ENCODE data around the gene NKAPL. TPM values are rescaled to one million over a fixed set of nuclear protein-coding genes. Genes with fewer than 3 reads are reported as not detected.

NKAPL gene
- polyA plus RNA-seq, 1 experiment, result 0.52 TPM

- Histone ChIP-seq H3K4me3 (ENCODE audit: low read depth, low read length) (peak within 1 kb of the TSS; percentile 86), H3K27me3 (ENCODE audit: control insufficient read depth, insufficient read depth, low read length) (no peaks in the 10 kb centered on the region), H3K9me3 (ENCODE audit: control insufficient read depth, insufficient read depth, low read length) (no peaks in the 10 kb centered on the region), H3K27ac (ENCODE audit: low read depth, low read length) (peak within 1 kb of the TSS; percentile 57)
- POLR2A ChIA-PET, result interaction anchor here (0.6 to 1.3 kb wide), 10 partner anchors 13 to 1793 kb away, joined by 3 to 10 read pairs (median 5); partner anchors contain the start of genes ZKSCAN3, ZKSCAN4, ZKSCAN8 and ZSCAN26
- DNase-seq (ENCODE audit: low read depth, low spot score), result peak; percentile 44
- no peak for TF ChIP-seq CTCF (IDR thresholded peaks at IDR 0.05; ENCODE audit: low read depth, low read length)
- CTCF ChIA-PET, result interaction anchor here (0.8 to 1.2 kb wide), 5 partner anchors 9 to 75 kb away, joined by 3 to 4 read pairs (median 3); partner anchors contain the start of gene ZKSCAN4
Measured at GRCh38 chr6:28281288-28282064, 22.4 kb downstream of the NKAPL start, which contains the start of gene PGBD1. PGBD1 (plus strand) TSS chr6:28281572; CDS start chr6:28283814, 2,242 bp downstream.

GRCh38 chr6:28282926-28283325, 23.8 kb downstream of the NKAPL start:
- Histone ChIP-seq H3K27me3 (ENCODE audit: control insufficient read depth, insufficient read depth, low read length) (no peaks in the 10 kb centered on the region), H3K27ac (ENCODE audit: low read depth, low read length) (no peak overlapping the region), H3K4me3 (ENCODE audit: low read depth, low read length) (no peak overlapping the region), H3K9me3 (ENCODE audit: control insufficient read depth, insufficient read depth, low read length) (no peaks in the 10 kb centered on the region)
- ChIA-PET CTCF (interaction anchor here (2.0 kb wide), 1 partner anchor 73 kb away, joined by 7 read pairs; no protein-coding TSS in a partner anchor), POLR2A (interaction anchor here (0.6 kb wide), 1 partner anchor 70 kb away, joined by 4 read pairs; no protein-coding TSS in a partner anchor)
- TF ChIP-seq CTCF (IDR thresholded peaks at IDR 0.05; ENCODE audit: low read depth, low read length), result no peak
- DNase-seq (ENCODE audit: low read depth, low spot score), result no peak

GRCh38 chr6:28291573-28291972, 32.5 kb downstream of the NKAPL start:
- ChIA-PET POLR2A (interaction anchor here (0.7 kb wide), 1 partner anchor 167 kb away, joined by 7 read pairs; the partner anchor contains the start of gene ZSCAN16), CTCF (interaction anchor here (0.6 kb wide), 1 partner anchor 401 kb away, joined by 3 read pairs; a partner anchor contains a TSS)
- no peak for TF ChIP-seq CTCF (IDR thresholded peaks at IDR 0.05; ENCODE audit: low read depth, low read length)

GRCh38 chr6:28295326-28295725, 36.2 kb downstream of the NKAPL start:
- ChIA-PET POLR2A (no interaction called here), CTCF (no interaction called here)
- Histone ChIP-seq H3K27ac (ENCODE audit: low read depth, low read length) (no peak overlapping the region), H3K4me3 (ENCODE audit: low read depth, low read length) (no peak overlapping the region), H3K9me3 (ENCODE audit: control insufficient read depth, insufficient read depth, low read length) (no peaks in the 10 kb centered on the region), H3K27me3 (ENCODE audit: control insufficient read depth, insufficient read depth, low read length) (no peaks in the 10 kb centered on the region)
- TF ChIP-seq CTCF (IDR thresholded peaks at IDR 0.05; ENCODE audit: low read depth, low read length), result no peak
- DNase-seq (ENCODE audit: low read depth, low spot score), result no peak

More at GRCh38 chr6:28291573-28291972, 32.5 kb downstream of the NKAPL start:
- DNase-seq (ENCODE audit: low read depth, low spot score), result no peak
- no peak overlapping the region for H3K27ac ChIP-seq (ENCODE audit: low read depth, low read length)
- no peaks in the 10 kb centered on the region for H3K27me3 ChIP-seq (ENCODE audit: control insufficient read depth, insufficient read depth, low read length)
- H3K9me3 ChIP-seq (ENCODE audit: control insufficient read depth, insufficient read depth, low read length), result no peaks in the 10 kb centered on the region
- H3K4me3 ChIP-seq (ENCODE audit: low read depth, low read length), result no peak overlapping the region

- no peak for DNase-seq (ENCODE audit: low read depth, low spot score)
- H3K27ac ChIP-seq (ENCODE audit: low read depth, low read length), result no peak overlapping the region
- H3K4me3 ChIP-seq (ENCODE audit: low read depth, low read length), result no peak overlapping the region
- ChIA-PET POLR2A (no interaction called here), CTCF (no interaction called here)
- no peak for TF ChIP-seq CTCF (IDR thresholded peaks at IDR 0.05; ENCODE audit: low read depth, low read length)
- no peaks in the 10 kb centered on the region for H3K9me3 ChIP-seq (ENCODE audit: control insufficient read depth, insufficient read depth, low read length)
- H3K27me3 ChIP-seq (ENCODE audit: control insufficient read depth, insufficient read depth, low read length), result no peaks in the 10 kb centered on the region
Measured at GRCh38 chr6:28296520-28297060, 37.5 kb downstream of the NKAPL start.
